Fibroblast of pulmonary artery (primary cell): ENCODE results near the gene PHF24.

ENCODE experiments used
- DNase-seq: peaks from one replicate; pipeline ENCODE4 v3.0.0-alpha.2; 2010; ENCODE audit warnings: low read depth
- H3K4me3 ChIP-seq: replicated peaks from 2 replicates; pipeline ENCODE4 v1.5.1; 2011; ENCODE audit warnings: low read depth, mild to moderate bottlenecking, control low read depth, low read length, moderate library complexity
- TF ChIP-seq, protein P1 (sequence below): IDR thresholded peaks from 2 replicates; pipeline ENCODE4 v1.5.1; 2011; ENCODE audit warnings: mild to moderate bottlenecking, control low read depth, low read length, inconsistent platforms; ENCODE audit errors: missing control alignments

The PHF24 gene

DNA sequence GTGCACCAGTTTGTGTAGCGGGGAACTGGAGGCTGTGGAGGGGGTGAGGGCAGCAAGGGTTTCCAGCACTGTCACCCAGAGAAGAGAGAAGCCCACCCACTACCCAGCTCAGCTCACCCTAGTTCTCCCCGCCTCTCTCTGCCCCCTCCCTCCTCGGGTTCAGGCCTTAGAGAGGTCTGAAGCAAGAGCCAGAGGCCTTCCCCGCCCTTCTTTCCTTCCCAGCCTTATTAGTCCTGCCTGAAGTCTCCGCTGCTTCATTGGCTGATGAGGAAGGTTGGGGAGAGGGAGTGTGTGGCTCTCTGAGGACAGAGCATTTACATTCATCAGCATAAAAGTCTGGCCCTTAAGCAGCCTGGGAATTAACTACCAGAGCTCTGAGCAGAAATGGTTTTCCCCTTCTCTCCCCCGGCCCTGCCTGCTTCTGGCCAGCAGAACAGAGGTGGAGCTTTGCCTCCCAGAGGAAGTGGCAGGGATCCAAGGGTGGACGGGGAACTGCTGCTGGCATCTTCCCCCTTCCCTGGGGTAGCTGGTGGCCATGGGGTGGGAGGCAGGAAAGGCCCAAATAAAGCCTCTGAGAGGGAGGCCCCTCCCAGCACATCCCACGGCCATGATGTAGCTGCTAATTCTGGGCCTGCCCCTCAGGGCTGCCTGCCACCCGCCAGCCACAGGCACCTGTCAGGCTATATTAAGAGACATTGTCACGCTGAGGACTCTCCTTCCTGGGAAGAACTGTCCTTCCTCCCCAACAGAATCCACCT, 35.6 kb downstream of the PHF24 start:
- H3K4me3 ChIP-seq, result no peak overlapping the region
- peak; percentile 94 for DNase-seq
- TF ChIP-seq, protein P1, sequence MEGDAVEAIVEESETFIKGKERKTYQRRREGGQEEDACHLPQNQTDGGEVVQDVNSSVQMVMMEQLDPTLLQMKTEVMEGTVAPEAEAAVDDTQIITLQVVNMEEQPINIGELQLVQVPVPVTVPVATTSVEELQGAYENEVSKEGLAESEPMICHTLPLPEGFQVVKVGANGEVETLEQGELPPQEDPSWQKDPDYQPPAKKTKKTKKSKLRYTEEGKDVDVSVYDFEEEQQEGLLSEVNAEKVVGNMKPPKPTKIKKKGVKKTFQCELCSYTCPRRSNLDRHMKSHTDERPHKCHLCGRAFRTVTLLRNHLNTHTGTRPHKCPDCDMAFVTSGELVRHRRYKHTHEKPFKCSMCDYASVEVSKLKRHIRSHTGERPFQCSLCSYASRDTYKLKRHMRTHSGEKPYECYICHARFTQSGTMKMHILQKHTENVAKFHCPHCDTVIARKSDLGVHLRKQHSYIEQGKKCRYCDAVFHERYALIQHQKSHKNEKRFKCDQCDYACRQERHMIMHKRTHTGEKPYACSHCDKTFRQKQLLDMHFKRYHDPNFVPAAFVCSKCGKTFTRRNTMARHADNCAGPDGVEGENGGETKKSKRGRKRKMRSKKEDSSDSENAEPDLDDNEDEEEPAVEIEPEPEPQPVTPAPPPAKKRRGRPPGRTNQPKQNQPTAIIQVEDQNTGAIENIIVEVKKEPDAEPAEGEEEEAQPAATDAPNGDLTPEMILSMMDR, result no peak

DNA sequence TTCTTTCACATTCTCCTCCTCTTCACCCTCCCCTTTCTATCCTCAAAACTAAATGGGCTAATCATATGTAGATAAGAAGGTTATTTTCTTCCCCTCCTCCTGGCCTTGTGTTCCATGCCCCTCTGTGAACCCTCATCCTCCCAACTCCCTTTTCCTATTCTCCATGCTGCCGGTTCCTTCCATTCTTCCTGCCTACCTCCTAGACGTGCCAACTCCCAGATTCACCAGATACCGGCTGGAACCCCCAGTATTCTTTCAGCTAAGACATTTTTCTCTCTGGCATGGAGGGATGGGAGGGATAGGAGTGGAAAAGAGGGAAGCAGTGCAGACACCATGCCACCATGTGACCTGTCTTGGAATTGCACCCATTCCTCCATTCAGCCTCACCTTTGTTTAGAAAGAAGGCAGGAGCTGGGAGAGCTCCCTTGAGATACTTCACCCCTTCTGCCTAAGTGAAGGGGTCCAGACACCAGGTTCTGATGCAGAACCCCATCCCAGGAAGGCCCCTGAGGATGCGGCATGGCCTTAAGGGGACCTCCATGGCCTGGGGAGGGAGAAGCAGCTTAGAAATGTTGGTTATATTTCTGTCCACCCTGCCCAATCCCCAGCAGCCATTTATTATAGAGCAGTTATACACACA, 36.3 kb downstream of the PHF24 start:
- peak; percentile 68 for DNase-seq
- TF ChIP-seq, protein P1, result peak; percentile 65
- no peak overlapping the region for H3K4me3 ChIP-seq

DNA sequence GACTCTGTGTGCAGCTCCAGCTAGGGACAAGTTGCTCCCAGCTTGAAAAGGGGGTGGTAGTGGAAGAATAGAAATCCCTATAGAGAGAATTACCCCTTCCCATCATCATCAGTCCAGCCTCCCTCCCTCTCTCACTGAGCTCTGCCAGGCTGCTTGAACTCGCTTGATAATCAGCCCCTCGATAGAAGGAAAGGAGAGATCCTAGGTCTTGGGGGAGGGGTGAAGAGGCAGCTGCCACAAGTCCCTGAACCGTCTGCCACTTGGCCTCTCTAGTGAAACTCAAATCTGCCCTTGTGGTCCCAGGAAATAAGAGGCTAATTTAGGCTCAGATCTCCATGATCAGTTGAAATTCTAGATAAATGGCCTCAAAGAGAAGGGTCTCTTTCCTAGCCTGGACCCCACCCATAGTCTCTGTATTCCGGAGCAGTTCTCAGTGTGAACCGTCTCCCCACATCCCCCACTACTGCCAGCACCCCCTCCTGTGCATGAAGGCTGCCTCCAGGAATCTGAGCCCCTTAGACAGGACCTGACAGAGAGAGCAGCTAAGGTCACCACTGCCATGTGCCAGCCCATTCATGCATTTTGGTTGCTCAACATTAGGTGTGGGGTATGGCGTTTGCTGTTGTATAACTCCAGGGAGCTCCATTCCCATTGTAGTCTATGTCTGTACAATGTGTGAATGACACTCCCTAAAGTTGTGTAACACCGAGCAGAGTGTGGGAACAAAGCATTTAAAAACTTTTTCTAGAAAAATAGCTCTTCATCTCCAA, 37.0 kb downstream of the PHF24 start:
- TF ChIP-seq, protein P1, result no peak
- no peak overlapping the region for H3K4me3 ChIP-seq
- DNase-seq, result peak; percentile 93

DNA sequence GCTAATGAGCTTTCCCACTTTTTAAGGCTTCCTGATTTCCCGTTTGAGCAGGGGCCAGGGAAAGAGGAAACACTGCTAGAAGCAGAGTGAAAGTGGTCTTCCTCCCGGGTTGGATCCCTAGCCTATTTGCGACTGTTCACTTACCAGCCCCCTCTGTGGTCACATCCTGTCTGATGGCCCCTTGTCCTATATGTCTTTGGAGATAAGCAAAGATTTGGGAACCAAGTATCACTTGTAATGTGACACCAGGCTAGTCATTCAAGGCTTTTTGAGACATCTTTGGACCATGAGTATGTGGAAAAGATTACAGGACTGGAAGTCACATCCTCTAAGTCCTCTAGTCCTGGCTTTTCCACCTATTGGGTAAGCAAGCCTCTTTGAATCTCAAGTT, 37.6 kb downstream of the PHF24 start:
- TF ChIP-seq, protein P1, result no peak
- no peak overlapping the region for H3K4me3 ChIP-seq
- peak; percentile 55 for DNase-seq

DNA sequence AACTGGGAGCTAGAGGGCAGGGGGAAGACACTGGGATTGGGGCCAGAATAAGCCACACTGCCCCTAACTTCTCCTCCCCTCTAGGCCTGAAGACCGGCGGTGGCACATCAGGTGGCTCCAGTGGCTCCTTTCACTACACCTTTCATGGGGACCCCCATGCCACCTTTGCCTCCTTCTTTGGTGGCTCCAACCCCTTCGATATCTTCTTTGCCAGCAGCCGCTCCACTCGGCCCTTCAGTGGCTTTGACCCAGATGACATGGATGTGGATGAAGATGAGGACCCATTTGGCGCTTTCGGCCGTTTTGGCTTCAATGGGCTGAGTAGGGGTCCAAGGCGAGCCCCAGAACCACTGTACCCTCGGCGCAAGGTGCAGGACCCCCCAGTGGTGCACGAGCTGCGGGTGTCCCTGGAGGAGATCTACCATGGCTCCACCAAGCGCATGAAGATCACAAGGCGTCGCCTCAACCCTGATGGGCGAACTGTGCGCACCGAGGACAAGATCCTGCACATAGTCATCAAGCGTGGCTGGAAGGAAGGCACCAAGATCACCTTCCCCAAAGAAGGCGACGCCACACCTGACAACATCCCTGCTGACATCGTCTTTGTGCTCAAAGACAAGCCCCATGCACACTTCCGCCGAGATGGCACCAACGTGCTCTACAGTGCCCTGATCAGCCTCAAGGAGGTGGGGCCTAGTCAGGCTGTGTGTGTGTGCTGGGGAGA, 38.3 kb downstream of the PHF24 start:
- no peak overlapping the region for H3K4me3 ChIP-seq
- TF ChIP-seq, protein P1, result no peak
- no peak for DNase-seq

DNA sequence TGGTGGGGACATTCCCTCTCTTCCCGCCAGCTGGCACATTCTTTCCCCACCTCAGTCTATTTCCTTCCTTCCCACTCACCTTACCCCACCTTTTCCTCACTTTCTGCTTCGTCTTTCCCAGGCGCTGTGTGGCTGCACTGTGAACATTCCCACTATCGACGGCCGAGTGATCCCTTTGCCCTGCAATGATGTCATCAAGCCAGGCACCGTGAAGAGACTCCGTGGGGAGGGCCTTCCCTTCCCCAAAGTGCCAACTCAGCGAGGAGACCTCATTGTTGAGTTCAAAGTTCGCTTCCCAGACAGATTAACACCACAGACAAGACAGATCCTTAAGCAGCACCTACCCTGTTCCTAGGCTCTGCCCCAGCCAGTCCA, 38.8 kb downstream of the PHF24 start:
- no peak overlapping the region for H3K4me3 ChIP-seq
- TF ChIP-seq, protein P1, result no peak
- DNase-seq, result no peak
